GM23338 (cell line): ENCODE results near the gene MEF2D. TPM values are rescaled to one million over a fixed set of nuclear protein-coding genes. Genes with fewer than 3 reads are reported as not detected.

Experiments
- ATAC-seq: fragments of 200-7000 bp; cut with Tn5 transposase; 3 replicates; pipeline ENCODE4 v1.9.1; 2020
- DNase-seq: peaks from one replicate; pipeline ENCODE4 v3.0.0-alpha.2; 2015; ENCODE audit warnings: low spot score
- H2AFZ ChIP-seq: fragments of 200-600 bp; sonication (generic); 2 replicates; pipeline ENCODE4 v1.8.0; 2016; ENCODE audit warnings: antibody characterized with exemption, mild to moderate bottlenecking, moderate library complexity
- H3F3A ChIP-seq: fragments of 200-600 bp; sonication (generic); replicated peaks from 2 replicates; pipeline ENCODE4 v1.8.0; 2017; ENCODE audit warnings: antibody characterized with exemption, mixed run types, low read depth
- H3K27ac ChIP-seq: fragments of 200-600 bp; sonication (generic); 2 replicates; pipeline ENCODE4 v1.6.1; 2016; ENCODE audit warnings: low read depth
- H3K27me3 ChIP-seq: fragments of 200-600 bp; sonication (generic); 2 replicates; pipeline ENCODE4 v1.8.0; 2016; ENCODE audit warnings: mild to moderate bottlenecking, mixed run types, moderate library complexity; ENCODE audit not compliant: insufficient read depth
- H3K36me3 ChIP-seq: fragments of 200-600 bp; sonication (generic); 2 replicates; pipeline ENCODE4 v1.8.0; 2016; ENCODE audit warnings: mild to moderate bottlenecking; ENCODE audit not compliant: insufficient read depth
- H3K4me1 ChIP-seq: fragments of 200-600 bp; sonication (generic); 2 replicates; pipeline ENCODE4 v1.8.0; 2016; ENCODE audit warnings: mild to moderate bottlenecking, moderate library complexity; ENCODE audit not compliant: insufficient read depth
- H3K4me2 ChIP-seq: fragments of 200-600 bp; sonication (generic); 2 replicates; pipeline ENCODE4 v1.7.1; 2017; ENCODE audit warnings: mixed run types
- H3K4me3 ChIP-seq: fragments of 200-600 bp; sonication (generic); 2 replicates; pipeline ENCODE4 v1.6.1; 2016; ENCODE audit warnings: mixed run types
- H3K79me2 ChIP-seq: fragments of 200-600 bp; sonication (generic); replicated peaks from 2 replicates; pipeline ENCODE4 v1.8.0; 2017; ENCODE audit warnings: mild to moderate bottlenecking; ENCODE audit not compliant: insufficient read depth
- H3K9me2 ChIP-seq: fragments of 200-600 bp; sonication (generic); 2 replicates; pipeline ENCODE4 v1.8.0; 2017; ENCODE audit not compliant: insufficient read depth
- H4K20me1 ChIP-seq: fragments of 200-600 bp; sonication (generic); replicated peaks from 2 replicates; pipeline ENCODE4 v1.8.0; 2017; ENCODE audit warnings: mild to moderate bottlenecking; ENCODE audit not compliant: insufficient read depth
- H3K27ac Mint-ChIP-seq: 2 replicates; pipeline ENCODE4 v1.8.0; 2020; ENCODE audit warnings: inconsistent platforms, mild to moderate bottlenecking, moderate library complexity, mixed read lengths
- H3K27me3 Mint-ChIP-seq: 3 replicates; pipeline ENCODE4 v1.8.0; 2022; ENCODE audit warnings: low read depth, mild to moderate bottlenecking, moderate library complexity, mixed read lengths, inconsistent platforms; ENCODE audit not compliant: insufficient read depth, poor library complexity
- H3K36me3 Mint-ChIP-seq: 3 replicates; pipeline ENCODE4 v1.8.0; 2021; ENCODE audit warnings: low read depth, mild to moderate bottlenecking, inconsistent platforms, moderate library complexity, mixed read lengths
- H3K4me1 Mint-ChIP-seq: 3 replicates; pipeline ENCODE4 v1.8.0; 2020; ENCODE audit warnings: mild to moderate bottlenecking, inconsistent platforms, mixed read lengths
- H3K4me3 Mint-ChIP-seq: 3 replicates; pipeline ENCODE4 v1.8.0; 2021; ENCODE audit warnings: moderate library complexity, mild to moderate bottlenecking, inconsistent platforms, mixed read lengths
- H3K9me3 Mint-ChIP-seq: 3 replicates; pipeline ENCODE4 v1.8.0; 2020; ENCODE audit warnings: moderate library complexity, mild to moderate bottlenecking, inconsistent platforms, mixed read lengths
- EZH2 ChIP-seq: fragments of 200-600 bp; sonication (generic); IDR thresholded peaks from one replicate; pipeline ENCODE4 v1.8.0; 2017; ENCODE audit warnings: antibody characterized with exemption, mild to moderate bottlenecking, low read depth; ENCODE audit not compliant: unreplicated experiment
- JUNB ChIP-seq: IDR thresholded peaks from one replicate; pipeline ENCODE4 v1.6.1; 2016; ENCODE audit warnings: antibody characterized with exemption; ENCODE audit not compliant: unreplicated experiment
- NANOG ChIP-seq: IDR thresholded peaks from 2 replicates; pipeline ENCODE4 v1.6.1; 2016; ENCODE audit warnings: antibody characterized with exemption, borderline replicate concordance
- POLR2AphosphoS5 ChIP-seq: IDR thresholded peaks from 2 replicates; pipeline ENCODE4 v1.6.1; 2016; ENCODE audit warnings: antibody characterized with exemption, low read depth
- STAT1 ChIP-seq: IDR thresholded peaks from one replicate; pipeline ENCODE4 v1.6.1; 2016; ENCODE audit warnings: antibody characterized with exemption; ENCODE audit not compliant: unreplicated experiment
- ZNF114 ChIP-seq: fragments of 250-450 bp; sonication (Bioruptor Pico); IDR thresholded peaks from 2 replicates; pipeline ENCODE4 v1.5.0; 2020; ENCODE audit warnings: mild to moderate bottlenecking, moderate library complexity
- ZNF331 ChIP-seq: fragments of 250-450 bp; sonication (Bioruptor Pico); IDR thresholded peaks from 2 replicates; pipeline ENCODE4 v1.5.0; 2020; ENCODE audit warnings: low read depth, mild to moderate bottlenecking, moderate library complexity
- polyA plus RNA-seq: library from polyadenylated mRNA; unstranded; fragments of >200 nt; fragmentation: Nextera tagmentation; extraction: Ambion mirVana; gene quantifications from 2 replicates; pipeline ENCODE4 v1.2.1, GENCODE V29; 2016
- total RNA-seq: library from RNA; depleted of rRNA; stranded (reverse); fragments of >200 nt; shearing (Covaris generic); gene quantifications from 2 replicates; pipeline ENCODE4 v1.2.3, GENCODE V29; 2014
- TF ChIP-seq, protein P1 (sequence below), 2 experiments: fragments of 200-600 bp in 1 of 2; sonication (generic) in 1 of 2; conservative IDR thresholded peaks; 2 replicates each; pipeline versions ENCODE4 v1.5.1 to v1.6.1; 2016 to 2017; ENCODE audit warnings: antibody characterized with exemption in 2 of 2, low read depth in 2 of 2, mild to moderate bottlenecking in 2 of 2, moderate library complexity in 1 of 2
- TF ChIP-seq, protein P2 (sequence below): IDR thresholded peaks from one replicate; pipeline ENCODE4 v1.6.1; 2018; ENCODE audit warnings: antibody characterized with exemption; ENCODE audit not compliant: unreplicated experiment
- TF ChIP-seq, protein P3 (sequence below): fragments of 250-450 bp; sonication (Bioruptor Pico); IDR thresholded peaks from 2 replicates; pipeline ENCODE4 v1.5.0; 2020; ENCODE audit warnings: mild to moderate bottlenecking, moderate library complexity

The MEF2D gene
- total and polyA plus RNA-seq, 2 experiments from 2014 or later, result 10.6 to 15.5 TPM

DNA sequence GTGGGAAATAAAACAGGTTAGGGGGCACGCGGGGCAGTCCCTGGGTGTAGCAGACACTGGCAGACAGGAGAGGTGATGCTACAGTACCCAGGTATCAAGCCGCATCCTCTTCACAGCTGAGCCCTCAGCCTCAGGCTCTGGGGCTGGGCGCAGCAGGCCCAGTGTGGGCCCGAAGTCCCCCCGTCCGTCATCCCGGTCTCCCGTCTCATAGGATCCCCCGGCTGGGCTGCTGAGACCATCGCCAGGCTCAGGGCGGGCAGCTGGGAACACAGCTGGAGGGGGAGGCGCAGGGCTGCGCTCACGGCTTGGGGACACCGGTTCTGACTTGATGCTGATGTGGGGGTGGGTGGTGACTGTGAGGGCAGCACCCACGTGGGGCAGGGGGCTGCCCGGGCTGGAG is 32.7 kb downstream of the MEF2D start (continued):
- TF ChIP-seq ZNF331 (CRISPR knock-in tag) (no peak), JUNB (no peak)
- TF ChIP-seq, protein P1, sequence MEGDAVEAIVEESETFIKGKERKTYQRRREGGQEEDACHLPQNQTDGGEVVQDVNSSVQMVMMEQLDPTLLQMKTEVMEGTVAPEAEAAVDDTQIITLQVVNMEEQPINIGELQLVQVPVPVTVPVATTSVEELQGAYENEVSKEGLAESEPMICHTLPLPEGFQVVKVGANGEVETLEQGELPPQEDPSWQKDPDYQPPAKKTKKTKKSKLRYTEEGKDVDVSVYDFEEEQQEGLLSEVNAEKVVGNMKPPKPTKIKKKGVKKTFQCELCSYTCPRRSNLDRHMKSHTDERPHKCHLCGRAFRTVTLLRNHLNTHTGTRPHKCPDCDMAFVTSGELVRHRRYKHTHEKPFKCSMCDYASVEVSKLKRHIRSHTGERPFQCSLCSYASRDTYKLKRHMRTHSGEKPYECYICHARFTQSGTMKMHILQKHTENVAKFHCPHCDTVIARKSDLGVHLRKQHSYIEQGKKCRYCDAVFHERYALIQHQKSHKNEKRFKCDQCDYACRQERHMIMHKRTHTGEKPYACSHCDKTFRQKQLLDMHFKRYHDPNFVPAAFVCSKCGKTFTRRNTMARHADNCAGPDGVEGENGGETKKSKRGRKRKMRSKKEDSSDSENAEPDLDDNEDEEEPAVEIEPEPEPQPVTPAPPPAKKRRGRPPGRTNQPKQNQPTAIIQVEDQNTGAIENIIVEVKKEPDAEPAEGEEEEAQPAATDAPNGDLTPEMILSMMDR (conservative IDR thresholded peaks at IDR 0.05; ENCODE audit: low read depth in 2 of 2), result no peak
- TF ChIP-seq, protein P2, sequence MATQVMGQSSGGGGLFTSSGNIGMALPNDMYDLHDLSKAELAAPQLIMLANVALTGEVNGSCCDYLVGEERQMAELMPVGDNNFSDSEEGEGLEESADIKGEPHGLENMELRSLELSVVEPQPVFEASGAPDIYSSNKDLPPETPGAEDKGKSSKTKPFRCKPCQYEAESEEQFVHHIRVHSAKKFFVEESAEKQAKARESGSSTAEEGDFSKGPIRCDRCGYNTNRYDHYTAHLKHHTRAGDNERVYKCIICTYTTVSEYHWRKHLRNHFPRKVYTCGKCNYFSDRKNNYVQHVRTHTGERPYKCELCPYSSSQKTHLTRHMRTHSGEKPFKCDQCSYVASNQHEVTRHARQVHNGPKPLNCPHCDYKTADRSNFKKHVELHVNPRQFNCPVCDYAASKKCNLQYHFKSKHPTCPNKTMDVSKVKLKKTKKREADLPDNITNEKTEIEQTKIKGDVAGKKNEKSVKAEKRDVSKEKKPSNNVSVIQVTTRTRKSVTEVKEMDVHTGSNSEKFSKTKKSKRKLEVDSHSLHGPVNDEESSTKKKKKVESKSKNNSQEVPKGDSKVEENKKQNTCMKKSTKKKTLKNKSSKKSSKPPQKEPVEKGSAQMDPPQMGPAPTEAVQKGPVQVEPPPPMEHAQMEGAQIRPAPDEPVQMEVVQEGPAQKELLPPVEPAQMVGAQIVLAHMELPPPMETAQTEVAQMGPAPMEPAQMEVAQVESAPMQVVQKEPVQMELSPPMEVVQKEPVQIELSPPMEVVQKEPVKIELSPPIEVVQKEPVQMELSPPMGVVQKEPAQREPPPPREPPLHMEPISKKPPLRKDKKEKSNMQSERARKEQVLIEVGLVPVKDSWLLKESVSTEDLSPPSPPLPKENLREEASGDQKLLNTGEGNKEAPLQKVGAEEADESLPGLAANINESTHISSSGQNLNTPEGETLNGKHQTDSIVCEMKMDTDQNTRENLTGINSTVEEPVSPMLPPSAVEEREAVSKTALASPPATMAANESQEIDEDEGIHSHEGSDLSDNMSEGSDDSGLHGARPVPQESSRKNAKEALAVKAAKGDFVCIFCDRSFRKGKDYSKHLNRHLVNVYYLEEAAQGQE, result no peak

DNA sequence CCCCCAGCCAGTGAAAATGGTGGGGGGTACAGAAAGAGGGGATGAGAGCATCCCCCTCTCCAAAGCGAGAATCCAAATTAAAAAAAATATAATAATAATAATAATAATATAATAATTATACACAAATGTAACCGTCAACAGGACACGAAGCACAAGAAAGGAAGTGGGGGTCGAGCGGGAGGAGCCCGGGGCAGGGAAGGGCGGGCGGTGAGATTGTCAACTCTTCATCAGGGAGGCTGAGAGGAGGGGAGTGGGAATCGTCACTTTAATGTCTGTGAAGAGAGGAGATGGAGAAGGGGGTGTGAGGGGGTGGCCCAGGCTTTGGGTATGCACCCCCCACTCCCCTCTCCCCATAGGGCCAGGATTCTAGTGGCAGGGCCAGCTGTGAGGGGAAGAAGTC is 33.2 kb downstream of the MEF2D start:
- Mint-ChIP-seq H3K27ac (no peak overlapping the region), H3K9me3 (no peaks in the 10 kb centered on the region; the same call in 2 of the 3 replicates), H3K4me3 (no peak overlapping the region), H3K4me1 (peaks cover 38% of the 10 kb centered on the region), H3K27me3 (peaks cover 15% of the 10 kb centered on the region), H3K36me3 (peaks cover 17% of the 10 kb centered on the region)
- Histone ChIP-seq H3K9me2 (no peaks in the 10 kb centered on the region), H3K79me2 (no peaks in the 10 kb centered on the region), H3F3A (no peaks in the 10 kb centered on the region), H3K27me3 (no peaks in the 10 kb centered on the region), H4K20me1 (no peaks in the 10 kb centered on the region), H3K4me2 (no peak overlapping the region), H2AFZ (no peak overlapping the region), H3K27ac (no peak overlapping the region), H3K4me1 (peaks cover 31% of the 10 kb centered on the region), H3K4me3 (no peak overlapping the region), H3K36me3 (no peaks in the 10 kb centered on the region)
- ATAC-seq (no peak), DNase-seq (no peak)
- TF ChIP-seq ZNF114, result no peak
- TF ChIP-seq, protein P2, result no peak
- TF ChIP-seq ZNF331 (CRISPR knock-in tag), result no peak
- no peak for TF ChIP-seq STAT1
- no peak for TF ChIP-seq EZH2
- TF ChIP-seq NANOG, result no peak
- no peak for TF ChIP-seq POLR2AphosphoS5
- TF ChIP-seq, protein P3, sequence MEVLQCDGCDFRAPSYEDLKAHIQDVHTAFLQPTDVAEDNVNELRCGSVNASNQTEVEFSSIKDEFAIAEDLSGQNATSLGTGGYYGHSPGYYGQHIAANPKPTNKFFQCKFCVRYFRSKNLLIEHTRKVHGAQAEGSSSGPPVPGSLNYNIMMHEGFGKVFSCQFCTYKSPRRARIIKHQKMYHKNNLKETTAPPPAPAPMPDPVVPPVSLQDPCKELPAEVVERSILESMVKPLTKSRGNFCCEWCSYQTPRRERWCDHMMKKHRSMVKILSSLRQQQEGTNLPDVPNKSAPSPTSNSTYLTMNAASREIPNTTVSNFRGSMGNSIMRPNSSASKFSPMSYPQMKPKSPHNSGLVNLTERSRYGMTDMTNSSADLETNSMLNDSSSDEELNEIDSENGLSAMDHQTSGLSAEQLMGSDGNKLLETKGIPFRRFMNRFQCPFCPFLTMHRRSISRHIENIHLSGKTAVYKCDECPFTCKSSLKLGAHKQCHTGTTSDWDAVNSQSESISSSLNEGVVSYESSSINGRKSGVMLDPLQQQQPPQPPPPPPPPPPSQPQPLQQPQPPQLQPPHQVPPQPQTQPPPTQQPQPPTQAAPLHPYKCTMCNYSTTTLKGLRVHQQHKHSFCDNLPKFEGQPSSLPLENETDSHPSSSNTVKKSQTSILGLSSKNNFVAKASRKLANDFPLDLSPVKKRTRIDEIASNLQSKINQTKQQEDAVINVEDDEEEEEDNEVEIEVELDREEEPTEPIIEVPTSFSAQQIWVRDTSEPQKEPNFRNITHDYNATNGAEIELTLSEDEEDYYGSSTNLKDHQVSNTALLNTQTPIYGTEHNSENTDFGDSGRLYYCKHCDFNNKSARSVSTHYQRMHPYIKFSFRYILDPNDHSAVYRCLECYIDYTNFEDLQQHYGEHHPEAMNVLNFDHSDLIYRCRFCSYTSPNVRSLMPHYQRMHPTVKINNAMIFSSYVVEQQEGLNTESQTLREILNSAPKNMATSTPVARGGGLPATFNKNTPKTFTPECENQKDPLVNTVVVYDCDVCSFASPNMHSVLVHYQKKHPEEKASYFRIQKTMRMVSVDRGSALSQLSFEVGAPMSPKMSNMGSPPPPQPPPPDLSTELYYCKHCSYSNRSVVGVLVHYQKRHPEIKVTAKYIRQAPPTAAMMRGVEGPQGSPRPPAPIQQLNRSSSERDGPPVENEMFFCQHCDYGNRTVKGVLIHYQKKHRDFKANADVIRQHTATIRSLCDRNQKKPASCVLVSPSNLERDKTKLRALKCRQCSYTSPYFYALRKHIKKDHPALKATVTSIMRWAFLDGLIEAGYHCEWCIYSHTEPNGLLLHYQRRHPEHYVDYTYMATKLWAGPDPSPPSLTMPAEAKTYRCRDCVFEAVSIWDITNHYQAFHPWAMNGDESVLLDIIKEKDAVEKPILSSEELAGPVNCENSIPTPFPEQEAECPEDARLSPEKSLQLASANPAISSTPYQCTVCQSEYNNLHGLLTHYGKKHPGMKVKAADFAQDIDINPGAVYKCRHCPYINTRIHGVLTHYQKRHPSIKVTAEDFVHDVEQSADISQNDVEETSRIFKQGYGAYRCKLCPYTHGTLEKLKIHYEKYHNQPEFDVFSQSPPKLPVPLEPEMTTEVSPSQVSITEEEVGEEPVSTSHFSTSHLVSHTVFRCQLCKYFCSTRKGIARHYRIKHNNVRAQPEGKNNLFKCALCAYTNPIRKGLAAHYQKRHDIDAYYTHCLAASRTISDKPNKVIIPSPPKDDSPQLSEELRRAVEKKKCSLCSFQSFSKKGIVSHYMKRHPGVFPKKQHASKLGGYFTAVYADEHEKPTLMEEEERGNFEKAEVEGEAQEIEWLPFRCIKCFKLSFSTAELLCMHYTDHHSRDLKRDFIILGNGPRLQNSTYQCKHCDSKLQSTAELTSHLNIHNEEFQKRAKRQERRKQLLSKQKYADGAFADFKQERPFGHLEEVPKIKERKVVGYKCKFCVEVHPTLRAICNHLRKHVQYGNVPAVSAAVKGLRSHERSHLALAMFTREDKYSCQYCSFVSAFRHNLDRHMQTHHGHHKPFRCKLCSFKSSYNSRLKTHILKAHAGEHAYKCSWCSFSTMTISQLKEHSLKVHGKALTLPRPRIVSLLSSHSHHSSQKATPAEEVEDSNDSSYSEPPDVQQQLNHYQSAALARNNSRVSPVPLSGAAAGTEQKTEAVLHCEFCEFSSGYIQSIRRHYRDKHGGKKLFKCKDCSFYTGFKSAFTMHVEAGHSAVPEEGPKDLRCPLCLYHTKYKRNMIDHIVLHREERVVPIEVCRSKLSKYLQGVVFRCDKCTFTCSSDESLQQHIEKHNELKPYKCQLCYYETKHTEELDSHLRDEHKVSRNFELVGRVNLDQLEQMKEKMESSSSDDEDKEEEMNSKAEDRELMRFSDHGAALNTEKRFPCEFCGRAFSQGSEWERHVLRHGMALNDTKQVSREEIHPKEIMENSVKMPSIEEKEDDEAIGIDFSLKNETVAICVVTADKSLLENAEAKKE, result no peak
